HG03103 (cell line): ENCODE measurements around the gene CHAF1A.
A peak's percentile ranks its signal among the peaks of the same experiment; 100 is the strongest.

ENCODE experiments used
- ATAC-seq: cut with Tn5 transposase; IDR thresholded peaks from one replicate; pipeline ENCODE4 v1.9.1; 2021; ENCODE audit warnings: low read depth; ENCODE audit not compliant: unreplicated experiment

CHAF1A gene

GRCh38 chr19:4452230-4452990 is 50.0 kb downstream of the CHAF1A start:
- no peak for ATAC-seq

GRCh38 chr19:4453232-4454179 is 51.1 kb downstream of the CHAF1A start:
- no peak for ATAC-seq

- no peak for ATAC-seq
Measured at GRCh38 chr19:4454747-4455718, 52.6 kb downstream of the CHAF1A start.

- no peak for ATAC-seq
Measured at GRCh38 chr19:4455719-4456475, 53.5 kb downstream of the CHAF1A start.

- ATAC-seq = no peak
Measured at GRCh38 chr19:4456476-4456842, 54.0 kb downstream of the CHAF1A start.

GRCh38 chr19:4456843-4457653 is 54.6 kb downstream of the CHAF1A start:
- no peak for ATAC-seq

- peak; percentile 83 for ATAC-seq
Measured at GRCh38 chr19:4457654-4458395, 55.4 kb downstream of the CHAF1A start, which contains the start of gene UBXN6. TSS of gene UBXN6 (minus strand) at chr19:4457794. CDS start at chr19:4457697, 97 bp downstream.

GRCh38 chr19:4464815-4465581 is 62.6 kb downstream of the CHAF1A start:
- no peak for ATAC-seq

- no peak for ATAC-seq
Measured at GRCh38 chr19:4467835-4468234, 65.4 kb downstream of the CHAF1A start.

- peak; percentile 72 for ATAC-seq
Measured at GRCh38 chr19:4471403-4472173, 69.1 kb downstream of the CHAF1A start.

- ATAC-seq = no peak
Measured at GRCh38 chr19:4472174-4472974, 69.9 kb downstream of the CHAF1A start, which contains the start of gene HDGFL2. TSS of gene HDGFL2 (plus strand) at chr19:4472297. CDS start at chr19:4472351, 54 bp downstream.

GRCh38 chr19:4473011-4473762 is 70.7 kb downstream of the CHAF1A start:
- no peak for ATAC-seq

- ATAC-seq = no peak
Measured at GRCh38 chr19:4473763-4474513, 71.5 kb downstream of the CHAF1A start.

GRCh38 chr19:4474514-4475022 is 72.1 kb downstream of the CHAF1A start:
- no peak for ATAC-seq
